ENCODE measurements around the gene PSME2. TPM values are rescaled to one million over a fixed set of nuclear protein-coding genes. Genes with fewer than 3 reads are reported as not detected.

Gene PSME2
- total RNA-seq, 1 donor from 2014 or later = 144 TPM

DNA sequence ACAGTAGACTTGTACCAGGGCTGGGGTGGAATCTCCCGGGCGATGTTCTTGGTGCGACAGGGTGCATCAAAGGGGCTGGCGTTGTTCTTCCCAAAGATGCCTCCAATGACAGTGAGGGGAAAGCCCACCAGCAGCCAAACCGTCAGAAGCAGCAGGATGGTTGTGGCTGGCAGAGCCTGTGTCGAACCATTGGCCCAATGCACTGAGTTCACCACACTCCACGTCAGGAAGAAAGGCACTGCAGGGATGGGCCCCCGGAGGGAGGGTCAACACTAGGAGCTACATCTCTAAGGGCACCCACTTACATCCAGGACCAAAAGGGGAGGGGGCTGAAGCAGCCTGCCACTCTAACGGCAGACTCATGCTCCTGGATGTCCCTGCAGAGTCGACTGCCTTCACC, 44.0 kb upstream of the PSME2 start:
- DNase-seq (no peak), ATAC-seq (no peak)
- H3K4me1 ChIP-seq = peaks cover 30% of the 10 kb centered on the region
- no peaks in the 10 kb centered on the region for H3K9me3 ChIP-seq
- H3K27me3 ChIP-seq (ENCODE audit: low read depth) = no peaks in the 10 kb centered on the region
- no peak overlapping the region for H3K4me3 ChIP-seq
- no peak overlapping the region for H3K27ac ChIP-seq
- intact Hi-C loops (cut with DNase I) = no loop called here
- H3K36me3 ChIP-seq = peaks cover 48% of the 10 kb centered on the region
- TF ChIP-seq, protein P1, sequence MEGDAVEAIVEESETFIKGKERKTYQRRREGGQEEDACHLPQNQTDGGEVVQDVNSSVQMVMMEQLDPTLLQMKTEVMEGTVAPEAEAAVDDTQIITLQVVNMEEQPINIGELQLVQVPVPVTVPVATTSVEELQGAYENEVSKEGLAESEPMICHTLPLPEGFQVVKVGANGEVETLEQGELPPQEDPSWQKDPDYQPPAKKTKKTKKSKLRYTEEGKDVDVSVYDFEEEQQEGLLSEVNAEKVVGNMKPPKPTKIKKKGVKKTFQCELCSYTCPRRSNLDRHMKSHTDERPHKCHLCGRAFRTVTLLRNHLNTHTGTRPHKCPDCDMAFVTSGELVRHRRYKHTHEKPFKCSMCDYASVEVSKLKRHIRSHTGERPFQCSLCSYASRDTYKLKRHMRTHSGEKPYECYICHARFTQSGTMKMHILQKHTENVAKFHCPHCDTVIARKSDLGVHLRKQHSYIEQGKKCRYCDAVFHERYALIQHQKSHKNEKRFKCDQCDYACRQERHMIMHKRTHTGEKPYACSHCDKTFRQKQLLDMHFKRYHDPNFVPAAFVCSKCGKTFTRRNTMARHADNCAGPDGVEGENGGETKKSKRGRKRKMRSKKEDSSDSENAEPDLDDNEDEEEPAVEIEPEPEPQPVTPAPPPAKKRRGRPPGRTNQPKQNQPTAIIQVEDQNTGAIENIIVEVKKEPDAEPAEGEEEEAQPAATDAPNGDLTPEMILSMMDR (IDR thresholded peaks at IDR 0.05) = no peak

DNA sequence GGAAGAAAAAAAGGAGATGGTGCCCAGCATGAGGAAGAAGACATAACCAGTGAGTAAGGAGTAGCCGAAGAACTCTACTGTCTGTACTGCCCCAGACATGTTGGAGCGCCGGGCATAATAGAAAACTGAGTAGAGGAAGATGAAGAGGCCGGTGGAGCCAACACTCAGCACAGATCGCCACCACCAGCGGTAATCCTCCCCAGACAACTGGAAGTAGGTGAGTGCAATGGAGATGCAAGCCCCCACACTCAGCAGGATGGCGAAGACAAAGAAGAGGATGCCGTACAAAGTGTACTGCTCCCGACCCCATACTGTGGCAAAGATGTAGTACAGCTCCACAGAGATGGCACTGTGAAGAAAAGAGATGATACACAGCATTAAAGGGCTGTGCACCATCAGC, 43.0 kb upstream of the PSME2 start:
- Histone ChIP-seq H3K27ac (no peak overlapping the region), H3K9me3 (no peaks in the 10 kb centered on the region), H3K4me3 (no peak overlapping the region), H3K36me3 (peaks cover 57% of the 10 kb centered on the region), H3K4me1 (peaks cover 25% of the 10 kb centered on the region), H3K27me3 (ENCODE audit: low read depth) (no peaks in the 10 kb centered on the region)
- no peak for DNase-seq
- TF ChIP-seq, protein P1 (IDR thresholded peaks at IDR 0.05) = no peak
- intact Hi-C loops (cut with DNase I) = no loop called here
- ATAC-seq = no peak

DNA sequence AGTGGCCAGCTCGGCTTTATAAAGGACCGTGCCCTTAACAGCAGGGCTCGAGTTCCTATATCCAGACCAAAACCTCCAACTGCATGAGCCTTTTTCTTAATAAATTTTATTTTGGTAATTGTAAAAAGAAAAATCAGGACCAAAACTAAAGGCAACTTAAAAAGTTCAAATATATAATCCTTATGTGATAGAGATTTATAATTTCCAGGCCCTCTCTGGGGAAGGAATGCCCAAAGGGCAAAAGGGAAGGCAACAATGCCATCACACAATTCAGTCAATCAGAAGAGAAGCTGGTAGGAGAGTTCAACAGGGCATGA, 42.6 kb upstream of the PSME2 start:
- H3K36me3 ChIP-seq = peaks cover 62% of the 10 kb centered on the region
- TF ChIP-seq, protein P1 (IDR thresholded peaks at IDR 0.05) = no peak
- H3K4me3 ChIP-seq = peak overlapping the region; percentile 80
- H3K27me3 ChIP-seq (ENCODE audit: low read depth) = no peaks in the 10 kb centered on the region
- peaks cover 21% of the 10 kb centered on the region for H3K4me1 ChIP-seq
- no peak for DNase-seq
- H3K27ac ChIP-seq = peak overlapping the region; percentile 70
- H3K9me3 ChIP-seq = no peaks in the 10 kb centered on the region
- intact Hi-C loops (cut with DNase I) = no loop called here
- ATAC-seq = no peak

DNA sequence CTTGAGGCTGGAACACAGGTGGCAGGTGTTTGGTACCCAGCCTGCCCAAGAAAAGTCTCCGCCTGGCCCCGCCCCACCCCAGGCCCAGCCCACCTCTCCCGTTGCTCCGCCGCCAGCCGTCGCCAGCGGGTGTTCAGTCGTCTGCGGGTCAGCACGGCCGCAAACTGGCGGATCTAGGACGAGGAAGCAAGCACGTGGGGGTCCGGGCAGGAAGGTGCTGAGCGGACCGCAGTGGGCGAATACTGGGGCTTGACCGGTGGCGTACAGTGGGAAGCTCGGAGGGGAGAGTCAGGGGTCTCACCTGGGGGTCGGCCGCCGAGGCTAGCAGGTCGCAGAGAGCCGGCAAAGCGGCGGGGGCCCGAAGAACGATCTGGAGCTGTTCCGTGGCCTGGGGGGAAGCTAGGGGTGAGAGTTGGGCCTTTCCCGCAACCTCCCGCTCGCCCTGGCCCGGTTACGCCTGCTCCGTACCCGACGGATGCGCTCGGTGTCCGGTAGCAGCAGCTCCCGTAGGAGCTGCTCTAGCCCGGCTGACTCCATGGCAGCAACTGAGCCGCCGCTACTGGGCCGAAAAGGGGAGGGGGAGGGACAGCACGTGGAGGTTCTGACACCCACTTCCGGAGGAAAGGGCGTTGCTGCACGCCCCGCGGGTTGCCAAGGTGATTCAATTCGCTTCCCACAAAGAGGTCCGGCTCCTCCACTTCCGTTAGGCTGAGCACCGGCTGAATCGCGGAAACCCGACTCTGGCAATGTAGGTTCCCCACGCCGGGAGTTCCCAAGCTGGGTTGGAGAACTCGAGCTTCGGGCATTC, 42.0 kb upstream of the PSME2 start, which contains the start of gene IPO4:
Gene IPO4 (minus strand): TSS at position 566 of the 808 bp plus-strand sequence. CDS start 29 bp downstream, at position 537.
- TF ChIP-seq, protein P1 (IDR thresholded peaks at IDR 0.05) = no peak
- peak; percentile 97 for ATAC-seq
- Histone ChIP-seq H3K4me3 (peak within 1 kb of the TSS; percentile 80), H3K27me3 (ENCODE audit: low read depth) (no peaks in the 10 kb centered on the region), H3K4me1 (peaks cover 20% of the 10 kb centered on the region), H3K9me3 (no peaks in the 10 kb centered on the region), H3K36me3 (peaks cover 68% of the 10 kb centered on the region), H3K27ac (peak within 1 kb of the TSS; percentile 70)
- peak; percentile 94 for DNase-seq
- intact Hi-C loops (cut with DNase I) = no loop called here

DNA sequence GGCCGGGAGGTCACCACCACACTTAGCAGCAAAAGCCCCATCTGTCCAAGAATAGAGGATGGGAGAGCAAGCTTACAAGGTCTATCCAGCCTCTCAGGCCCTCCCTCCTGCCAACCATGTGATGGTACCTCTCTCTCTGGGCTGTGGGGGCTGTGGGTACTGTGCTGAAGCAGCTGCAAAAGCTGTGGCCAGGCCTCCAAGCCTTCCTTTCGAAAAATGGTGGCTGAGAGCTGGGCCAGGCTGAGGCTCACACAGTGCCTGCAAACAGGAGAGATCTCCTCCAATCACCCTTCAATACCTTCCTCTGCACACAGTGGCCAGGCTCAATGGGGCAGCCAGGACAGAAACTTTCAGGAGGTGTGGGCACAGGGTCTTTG, 41.1 kb upstream of the PSME2 start:
- ATAC-seq (no peak), DNase-seq (no peak)
- peak overlapping the region; percentile 80 for H3K4me3 ChIP-seq
- H3K27me3 ChIP-seq (ENCODE audit: low read depth) = no peaks in the 10 kb centered on the region
- H3K9me3 ChIP-seq = no peaks in the 10 kb centered on the region
- H3K4me1 ChIP-seq = peaks cover 20% of the 10 kb centered on the region
- TF ChIP-seq, protein P1 (IDR thresholded peaks at IDR 0.05) = no peak
- H3K36me3 ChIP-seq = peaks cover 70% of the 10 kb centered on the region
- intact Hi-C loops (cut with DNase I) = no loop called here
- H3K27ac ChIP-seq = peak overlapping the region; percentile 70
